ENCODE data around the gene FAM234B. TPM values are rescaled to one million over a fixed set of nuclear protein-coding genes. Genes with fewer than 3 reads are reported as not detected.
A peak's percentile ranks its signal among the peaks of the same experiment; 100 is the strongest.

The FAM234B gene
- total RNA-seq, 1 experiment from 2014 or later = 9.1 TPM

DNA sequence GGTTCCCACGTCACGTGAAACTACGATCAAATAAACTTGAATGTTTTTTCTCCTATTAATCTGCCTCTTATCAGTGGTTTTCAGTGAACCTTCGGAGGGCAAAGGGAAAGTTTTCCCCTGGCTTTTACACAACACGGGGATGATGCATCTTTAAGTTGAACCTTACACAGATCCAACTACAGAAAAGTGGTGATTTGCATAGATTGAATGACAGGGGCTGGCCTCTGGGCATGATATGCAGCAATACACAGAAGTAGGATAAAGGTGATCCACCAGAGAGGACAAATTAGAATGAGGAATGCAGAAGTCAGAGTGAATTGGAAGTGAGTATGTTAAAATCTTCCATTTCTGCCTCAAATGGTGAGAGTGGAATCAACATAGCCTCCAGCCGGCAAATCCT, 47.7 kb downstream of the FAM234B start:
- DNase-seq (ENCODE audit: low read depth) = no peak

DNA sequence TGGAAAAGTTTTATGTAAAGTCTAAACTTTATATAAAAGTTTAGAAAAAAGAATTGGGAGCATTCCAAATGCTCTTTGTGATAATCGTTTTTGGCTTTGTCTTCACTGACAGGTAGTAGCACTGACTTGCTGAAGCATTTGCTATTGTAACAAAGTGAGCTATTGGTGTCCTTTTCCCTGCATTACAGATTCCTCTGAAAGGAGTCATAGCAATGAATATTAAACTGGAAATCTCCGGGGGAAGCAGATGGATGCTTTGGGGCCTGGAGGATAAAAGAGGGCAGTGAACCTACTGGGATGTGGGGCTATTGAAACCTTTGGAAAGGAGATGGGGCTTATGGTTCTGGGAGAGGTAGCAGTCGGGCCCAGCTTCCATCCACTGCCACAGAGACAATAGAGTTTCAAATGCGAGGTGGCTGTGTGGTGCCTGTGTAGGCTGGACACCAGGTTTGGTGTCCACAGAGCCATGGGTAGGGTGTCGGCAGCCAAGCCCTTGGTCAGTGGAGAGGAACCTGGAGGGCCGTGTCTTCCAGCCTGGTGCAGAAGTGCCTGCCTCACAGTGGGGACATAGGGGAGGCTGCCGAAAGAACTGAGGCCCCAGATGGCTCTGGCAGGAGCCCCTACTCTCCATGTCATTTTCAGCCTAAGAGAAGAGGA, 49.1 kb downstream of the FAM234B start:
- peak; percentile 69 for DNase-seq (ENCODE audit: low read depth)

DNA sequence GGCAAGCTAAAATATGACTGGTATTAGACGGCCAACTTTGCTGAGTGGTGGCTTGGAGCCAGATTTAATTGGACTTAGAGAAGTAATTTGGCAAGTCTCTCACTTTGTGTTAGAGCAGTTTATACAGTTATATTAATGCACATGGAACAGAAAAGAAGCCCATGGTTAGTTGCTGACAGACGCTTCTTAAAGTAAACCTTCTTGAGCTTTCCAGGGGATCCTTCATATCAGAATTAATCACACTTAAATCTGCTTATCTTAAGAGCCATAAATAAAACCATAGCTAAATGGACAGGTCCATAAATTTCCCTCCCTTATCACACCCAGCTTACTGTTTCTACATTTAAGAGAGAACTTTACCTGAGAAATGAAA, 49.7 kb downstream of the FAM234B start:
- no peak for DNase-seq (ENCODE audit: low read depth)

DNA sequence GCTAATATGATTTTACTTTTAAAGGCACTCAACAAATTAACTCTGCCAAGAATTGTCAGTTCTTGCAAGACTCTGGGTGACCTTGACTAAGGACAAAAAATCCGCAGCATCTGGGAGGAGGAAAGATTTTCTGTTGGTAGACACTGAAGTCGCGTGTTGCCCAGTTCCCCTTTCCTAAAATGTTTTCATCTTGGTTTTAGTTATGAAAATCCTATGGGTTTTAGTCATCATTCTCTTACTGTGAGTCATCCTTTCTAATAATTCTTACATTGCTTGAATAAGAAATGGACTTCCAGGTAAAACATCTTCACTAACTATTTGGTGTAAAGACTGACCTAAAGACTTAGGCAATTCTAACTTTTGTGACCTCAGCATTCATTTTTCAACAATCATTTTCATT, 50.2 kb downstream of the FAM234B start:
- DNase-seq (ENCODE audit: low read depth) = peak; percentile 76

DNA sequence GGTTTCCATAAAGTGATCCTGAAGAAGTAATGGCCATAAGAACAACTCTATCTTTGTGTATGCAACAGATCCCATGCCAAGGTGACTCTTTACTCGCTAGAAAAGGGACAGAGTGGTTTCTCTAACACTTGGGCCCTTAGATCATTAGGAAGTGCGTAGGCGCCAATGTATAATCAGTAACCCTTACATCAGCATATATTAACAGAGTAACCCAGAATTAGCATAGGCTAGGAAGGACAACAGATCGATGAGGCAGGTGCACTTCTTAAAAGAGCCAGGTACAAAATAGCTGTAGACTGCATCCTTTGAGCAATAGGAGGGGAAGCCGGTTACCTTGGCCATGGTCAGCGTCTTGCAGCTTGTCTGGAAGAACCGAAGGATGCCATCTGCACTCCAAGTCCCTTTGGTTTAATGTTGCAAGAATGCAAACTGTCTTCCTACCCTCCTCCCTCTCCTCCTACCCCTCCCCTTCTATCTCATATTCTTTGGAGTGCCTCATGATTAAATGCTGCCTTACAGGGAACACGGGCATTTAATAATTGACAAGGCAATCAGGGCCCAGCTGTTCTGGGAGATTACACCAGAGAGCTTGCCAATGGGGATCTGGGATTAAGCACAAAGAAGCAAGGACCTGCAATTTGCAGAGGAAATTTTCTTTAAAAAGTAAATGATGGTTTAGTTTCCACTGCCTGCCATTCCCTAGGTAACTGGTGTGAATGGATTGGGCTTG, 51.2 kb downstream of the FAM234B start:
- DNase-seq (ENCODE audit: low read depth) = peak; percentile 67

GRCh38 chr12:13097491-13098011, 53.4 kb downstream of the FAM234B start:
- peak; percentile 47 for DNase-seq (ENCODE audit: low read depth)

DNA sequence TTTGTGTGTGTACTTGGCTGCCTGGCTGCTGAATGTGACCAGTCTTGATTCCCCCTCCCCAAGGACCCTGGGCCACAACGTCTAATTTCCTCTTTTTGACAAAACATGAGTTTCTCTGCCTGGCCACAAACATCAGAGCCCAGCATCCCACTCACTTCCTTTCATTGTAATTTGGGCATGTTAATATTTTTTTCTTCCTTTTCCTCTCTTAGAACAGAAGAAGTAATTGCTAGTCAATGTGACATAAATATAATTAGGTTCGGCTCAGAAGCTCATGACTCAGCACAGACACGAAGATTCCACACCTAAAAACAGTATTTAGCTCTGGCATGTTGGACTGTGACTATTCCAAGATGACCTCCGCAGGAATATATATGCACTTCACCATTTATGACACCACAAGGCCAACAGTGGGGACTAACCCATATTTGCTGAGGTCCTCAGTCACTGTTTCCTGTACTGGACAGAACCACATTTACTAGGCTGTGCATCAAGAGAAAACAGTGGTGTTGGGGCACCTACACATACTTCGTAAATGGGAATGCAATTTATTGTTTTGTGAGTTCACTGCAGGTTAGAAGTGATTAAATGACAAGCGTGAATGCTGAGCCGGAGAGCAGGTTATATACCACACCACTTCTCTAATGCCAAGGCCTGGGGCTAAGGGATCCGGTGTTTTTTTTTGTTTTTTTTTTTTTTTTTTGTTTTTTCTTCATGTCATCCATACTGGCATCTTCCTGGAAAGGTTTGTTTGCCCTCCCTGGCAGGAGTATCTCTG, 55.1 kb downstream of the FAM234B start:
- peak; percentile 35 for DNase-seq (ENCODE audit: low read depth)

DNA sequence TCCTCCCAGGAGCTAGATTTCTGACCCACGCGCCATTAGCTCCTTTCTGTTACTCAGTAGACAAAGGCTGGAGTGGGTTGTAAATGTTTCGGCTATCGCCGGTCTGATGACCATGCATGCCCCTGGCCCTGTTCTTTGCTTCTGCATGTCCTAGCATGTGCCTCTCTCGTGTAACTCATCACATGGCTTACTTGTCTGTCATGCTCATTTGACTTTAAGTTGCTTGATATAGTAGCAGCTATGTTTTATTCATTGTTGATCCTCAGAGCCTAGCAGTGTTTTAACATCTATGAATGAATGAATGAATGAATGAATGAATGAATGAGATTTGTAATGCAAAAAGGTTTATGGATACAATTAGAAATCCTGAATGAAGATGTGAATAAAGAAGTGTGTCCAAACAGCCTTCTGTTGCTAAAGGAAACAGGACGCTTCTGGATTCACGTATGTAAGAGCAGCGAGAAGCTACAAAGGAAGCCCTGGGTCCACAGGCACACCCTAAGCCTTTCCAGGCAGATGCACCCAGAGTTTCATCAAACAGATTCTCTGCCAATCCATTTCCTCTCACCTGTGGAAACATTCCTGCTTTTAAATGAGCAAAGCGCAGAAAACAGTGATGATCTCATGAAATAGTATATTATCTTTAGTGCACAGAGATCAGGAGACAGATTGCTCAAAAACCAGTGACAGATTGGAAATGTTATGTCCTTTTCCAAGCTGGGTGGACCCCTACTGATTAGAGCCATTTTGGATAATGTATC, 55.8 kb downstream of the FAM234B start:
- no peak for DNase-seq (ENCODE audit: low read depth)

DNA sequence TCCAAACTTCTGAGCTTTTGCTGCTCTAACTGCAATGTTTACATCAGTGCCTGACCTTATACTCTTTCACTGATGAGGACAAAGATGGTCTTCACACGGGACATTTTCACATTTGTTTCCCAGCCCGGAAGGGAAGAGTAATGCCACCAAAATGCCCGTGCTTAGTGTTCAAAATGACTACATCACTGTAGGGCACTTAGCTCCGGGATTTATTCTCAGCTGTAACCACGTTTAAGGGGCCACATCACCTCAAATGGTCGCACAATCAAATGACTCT, 56.4 kb downstream of the FAM234B start:
- no peak for DNase-seq (ENCODE audit: low read depth)

- DNase-seq (ENCODE audit: low read depth) = peak; percentile 96
Measured at GRCh38 chr12:13100882-13101769, 56.9 kb downstream of the FAM234B start.

- DNase-seq (ENCODE audit: low read depth) = peak; percentile 58
Measured at GRCh38 chr12:13101821-13102375, 57.7 kb downstream of the FAM234B start.

DNA sequence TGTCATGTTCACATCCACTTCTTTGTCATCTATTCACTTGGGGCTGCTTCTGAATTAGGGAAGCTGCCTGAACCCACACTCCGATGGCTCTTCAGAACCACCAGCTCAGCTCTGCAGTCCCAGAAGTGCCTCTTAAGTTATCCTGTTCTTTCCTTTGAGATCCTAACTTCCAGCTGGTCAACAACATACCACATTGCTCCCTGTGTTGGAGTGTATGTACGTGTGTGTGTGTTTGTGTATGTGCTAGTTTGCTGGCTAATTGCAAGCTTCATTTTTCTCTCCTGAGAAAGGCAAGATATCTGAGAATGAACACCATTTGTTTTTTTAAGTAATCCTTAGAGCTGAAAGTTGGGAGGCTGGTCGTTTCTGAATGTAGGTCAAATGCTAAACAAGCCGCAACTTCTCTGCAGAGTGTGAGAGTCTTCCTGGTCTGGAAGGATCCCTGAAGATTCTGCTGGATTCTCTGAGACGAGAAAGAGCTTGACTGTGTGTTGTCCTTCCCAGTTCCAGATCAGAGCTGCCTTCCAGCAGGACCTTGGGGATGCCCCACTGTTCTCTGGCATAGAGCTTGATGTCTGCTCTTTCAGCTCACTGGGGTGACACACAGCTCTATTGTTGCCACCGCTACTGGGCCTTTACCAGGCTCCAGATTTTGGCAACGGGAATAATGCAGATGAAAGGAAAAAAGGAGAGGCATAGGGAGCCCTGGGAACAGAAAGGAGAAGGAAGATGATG, 58.4 kb downstream of the FAM234B start:
- peak; percentile 43 for DNase-seq (ENCODE audit: low read depth)

DNA sequence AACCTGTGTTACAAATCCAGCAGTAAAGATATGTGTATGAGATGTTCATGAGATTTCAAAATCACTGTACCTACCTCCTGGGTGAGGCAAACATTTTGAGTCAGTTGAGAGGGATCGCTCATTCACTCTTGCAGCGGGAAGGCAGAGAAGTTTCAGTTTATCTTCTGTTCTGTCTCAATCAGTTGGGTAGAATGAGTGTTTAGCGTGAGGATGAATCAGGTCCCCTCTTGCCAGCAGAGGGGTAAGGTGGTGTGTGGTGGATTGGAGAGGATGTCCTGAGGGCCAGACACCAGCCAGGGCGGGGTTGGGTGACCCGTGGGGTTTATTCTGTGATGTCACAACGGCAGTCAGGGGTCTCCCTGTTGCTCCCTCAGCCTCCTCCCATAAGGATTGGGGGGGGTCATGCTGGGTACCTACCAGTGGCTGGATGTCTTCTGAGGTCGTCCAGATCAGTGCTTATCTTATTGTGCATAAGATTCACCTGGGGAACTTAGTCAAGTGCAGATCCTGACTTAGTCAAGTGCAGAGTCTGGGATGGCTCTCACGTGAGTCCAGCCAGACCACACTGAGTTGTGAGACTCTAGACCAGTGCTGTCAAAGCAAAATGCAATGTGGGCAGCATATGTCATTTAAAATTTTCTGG, 59.3 kb downstream of the FAM234B start, which contains the start of gene GSG1:
Gene GSG1 (minus strand): TSS at position 277 of the 643 bp plus-strand sequence. CDS start 155 bp downstream, at position 122.
- DNase-seq (ENCODE audit: low read depth) = peak; percentile 34

DNA sequence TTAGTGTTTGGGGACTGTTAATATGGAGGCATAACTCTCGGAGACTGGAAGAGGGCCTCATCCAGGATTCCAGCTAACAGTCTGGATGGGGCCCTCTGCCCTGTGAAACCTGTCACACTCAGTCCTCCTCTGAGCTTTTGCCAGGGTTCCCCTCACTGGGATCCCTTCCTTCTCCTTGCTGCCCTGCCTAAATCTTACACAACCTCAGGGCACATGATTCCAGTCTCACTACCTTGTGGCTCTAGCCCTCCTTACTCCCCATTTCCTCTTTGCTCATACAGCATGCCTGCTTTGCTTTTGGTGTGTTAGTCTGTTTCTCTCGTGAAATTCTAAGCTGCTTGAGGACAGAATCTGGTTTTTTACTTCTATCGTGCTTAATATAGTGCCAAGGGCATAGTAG, 60.2 kb downstream of the FAM234B start:
- no peak for DNase-seq (ENCODE audit: low read depth)

DNA sequence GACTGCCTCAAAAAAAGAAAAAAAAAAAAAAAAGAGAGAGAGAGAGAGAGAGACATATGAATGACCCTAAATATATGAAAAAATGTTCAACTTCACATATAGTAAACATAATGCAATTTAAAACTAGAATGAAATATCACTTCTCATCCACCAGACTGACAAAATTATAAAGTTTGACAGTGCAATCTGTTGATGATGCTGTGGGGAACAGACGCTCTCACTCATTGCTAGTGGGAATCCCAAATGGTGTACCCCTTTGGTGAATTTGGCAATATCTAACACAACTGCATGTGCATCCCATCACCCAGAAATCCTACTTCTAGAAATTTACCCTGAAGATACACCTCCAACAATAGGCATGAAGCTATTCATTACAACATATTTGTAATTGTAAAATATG, 61.6 kb downstream of the FAM234B start:
- no peak for DNase-seq (ENCODE audit: low read depth)

DNA sequence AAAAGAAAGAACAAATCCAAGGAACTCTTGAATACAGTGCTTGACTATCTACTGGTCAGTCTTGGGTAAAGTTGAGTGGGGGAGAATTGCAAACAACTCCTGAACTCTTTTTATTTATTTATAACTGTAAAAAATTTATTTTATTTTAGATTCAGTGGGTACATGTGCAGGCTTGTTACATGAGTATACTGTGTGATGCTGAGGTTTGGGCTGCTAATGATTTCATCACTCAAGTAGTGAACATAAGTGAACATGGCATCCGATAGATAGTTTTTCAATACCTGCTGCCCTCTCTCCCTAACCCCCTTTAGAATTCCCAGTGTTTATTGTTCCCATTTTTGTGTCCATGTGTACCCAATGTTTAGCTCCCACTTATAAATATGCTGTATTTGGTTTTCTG, 62.5 kb downstream of the FAM234B start:
- no peak for DNase-seq (ENCODE audit: low read depth)

DNA sequence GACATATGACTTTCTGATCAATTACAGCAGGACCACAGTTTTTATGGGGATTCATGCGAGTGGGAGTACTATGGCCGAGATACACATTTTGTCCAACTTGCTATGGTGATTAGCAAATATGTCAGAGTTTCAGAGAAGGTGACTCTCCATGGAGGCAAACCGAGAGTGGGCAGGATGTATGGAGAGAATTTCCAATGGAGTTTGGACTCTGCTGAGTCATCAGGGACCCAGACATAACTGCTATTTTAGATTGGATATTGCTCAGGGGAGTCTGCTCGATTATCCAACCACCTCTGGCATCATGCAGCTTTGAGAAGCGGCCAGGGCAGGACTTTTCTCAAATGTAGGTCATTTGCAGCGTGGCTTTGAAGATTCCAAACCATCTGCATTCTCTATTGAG, 68.8 kb downstream of the FAM234B start:
- no peak for DNase-seq (ENCODE audit: low read depth)

- no peak for DNase-seq (ENCODE audit: low read depth)
Measured at GRCh38 chr12:13114251-13115052, 70.3 kb downstream of the FAM234B start.

Measured in LHCN-M2 (cell line).